ENCODE measurements around the gene TDRD6. TPM values are rescaled to one million over a fixed set of nuclear protein-coding genes. Genes with fewer than 3 reads are reported as not detected.
A peak's percentile ranks its signal among the peaks of the same experiment; 100 is the strongest.
"Not testable (repeated sequence)": the region's sequence is repeated elsewhere in the genome, so short reads cannot be mapped to it uniquely, and the experiment has no call there.

The TDRD6 gene
- polyA plus RNA-seq (ENCODE audit: insufficient read length): 3.2 TPM
- long read RNA-seq, donor 1: 0 reads
- long read RNA-seq, donor 2: 0 reads
- long read RNA-seq, donor 3: 0 reads
- long read RNA-seq, donor 4: 0 reads
- long read RNA-seq, donor 5: 0 reads
- long read RNA-seq, donor 6: 0 reads
- long read RNA-seq, donor 7: 0 reads
- long read RNA-seq, donor 8: 0 reads

GRCh38 chr6:46687619-46688097 is at the start of gene TDRD6:
TSS of gene TDRD6 (plus strand) at chr6:46687885. CDS start at chr6:46688129, 244 bp downstream.
- no peak for DNase-seq

GRCh38 chr6:46637933-46638332 is 49.8 kb upstream of the TDRD6 start:
- DNase-seq: no peak

- no peak for DNase-seq
These were observed 49.0 kb upstream of the TDRD6 start for GRCh38 chr6:46638650-46639049.

DNA sequence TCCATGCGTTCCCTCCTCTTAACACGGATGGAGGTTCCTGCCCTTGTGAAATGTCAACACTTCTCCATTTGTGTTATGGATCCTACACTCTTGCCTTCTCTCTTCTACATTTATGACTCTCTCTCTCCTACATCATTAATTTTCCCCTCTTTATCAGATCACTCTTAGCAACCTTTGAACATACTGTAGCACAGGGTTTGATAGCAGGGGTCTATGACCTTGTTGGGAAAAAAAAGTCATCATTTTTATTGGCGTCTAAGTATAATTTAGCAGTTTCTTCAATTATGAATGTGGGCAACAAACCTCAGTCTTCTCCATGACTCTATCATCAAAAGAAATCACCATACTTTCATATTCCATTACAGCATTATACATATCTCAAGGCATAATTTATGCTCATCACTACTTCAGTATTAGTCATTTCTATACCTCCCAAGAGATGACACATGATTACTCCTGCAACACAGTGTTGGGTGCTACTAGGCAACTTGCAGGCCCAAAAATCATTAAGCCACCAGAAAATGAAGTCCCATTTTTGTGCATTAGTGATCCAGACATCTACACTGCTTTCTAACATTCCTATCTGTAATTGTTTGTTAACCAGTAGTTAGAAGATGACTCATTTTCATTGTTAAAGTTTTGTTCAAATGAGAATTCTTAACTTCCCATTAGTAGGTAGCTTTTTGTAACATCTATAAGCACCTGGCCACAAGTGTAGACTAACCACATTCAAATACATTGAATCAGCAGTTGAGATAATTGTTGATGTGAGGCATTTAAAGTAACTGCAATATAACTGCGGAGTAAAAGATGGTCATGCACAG is 44.5 kb upstream of the TDRD6 start:
- no peak for DNase-seq

- DNase-seq: no peak
These were observed 42.4 kb upstream of the TDRD6 start for GRCh38 chr6:46645265-46645664.

DNA sequence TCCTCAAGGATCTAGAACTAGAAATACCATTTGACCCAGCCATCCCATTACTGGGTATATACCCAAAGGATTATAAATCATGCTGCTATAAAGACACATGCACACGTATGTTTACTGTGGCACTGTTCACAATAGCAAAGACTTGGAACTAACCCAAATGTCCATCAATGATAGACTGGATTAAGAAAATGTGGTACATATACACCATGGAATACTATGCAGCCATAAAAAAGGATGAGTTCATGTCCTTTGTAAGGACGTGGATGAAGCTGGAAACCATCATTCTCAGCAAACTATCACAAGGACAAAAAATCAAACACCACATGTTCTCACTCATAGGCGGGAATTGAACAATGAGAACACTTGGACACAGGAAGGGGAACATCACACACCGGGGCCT is 39.6 kb upstream of the TDRD6 start:
- not testable (repeated sequence) for DNase-seq

GRCh38 chr6:46648869-46649492 is 38.7 kb upstream of the TDRD6 start:
- no peak for DNase-seq

GRCh38 chr6:46651006-46651405 is 36.7 kb upstream of the TDRD6 start:
- no peak for DNase-seq

- peak; percentile 38 for DNase-seq
These were observed 35.9 kb upstream of the TDRD6 start for GRCh38 chr6:46651816-46652215.

GRCh38 chr6:46652232-46652602 is 35.5 kb upstream of the TDRD6 start:
- DNase-seq: no peak

GRCh38 chr6:46652603-46653438 is 34.9 kb upstream of the TDRD6 start, which contains the start of the genes CYP39A1 and SLC25A27:
TSS of gene CYP39A1 (minus strand) at chr6:46652818. CDS start at chr6:46652582, 236 bp downstream.
TSS of gene SLC25A27 (plus strand) at chr6:46652975. CDS start at chr6:46653193, 218 bp downstream.
- peak; percentile 95 for DNase-seq

DNA sequence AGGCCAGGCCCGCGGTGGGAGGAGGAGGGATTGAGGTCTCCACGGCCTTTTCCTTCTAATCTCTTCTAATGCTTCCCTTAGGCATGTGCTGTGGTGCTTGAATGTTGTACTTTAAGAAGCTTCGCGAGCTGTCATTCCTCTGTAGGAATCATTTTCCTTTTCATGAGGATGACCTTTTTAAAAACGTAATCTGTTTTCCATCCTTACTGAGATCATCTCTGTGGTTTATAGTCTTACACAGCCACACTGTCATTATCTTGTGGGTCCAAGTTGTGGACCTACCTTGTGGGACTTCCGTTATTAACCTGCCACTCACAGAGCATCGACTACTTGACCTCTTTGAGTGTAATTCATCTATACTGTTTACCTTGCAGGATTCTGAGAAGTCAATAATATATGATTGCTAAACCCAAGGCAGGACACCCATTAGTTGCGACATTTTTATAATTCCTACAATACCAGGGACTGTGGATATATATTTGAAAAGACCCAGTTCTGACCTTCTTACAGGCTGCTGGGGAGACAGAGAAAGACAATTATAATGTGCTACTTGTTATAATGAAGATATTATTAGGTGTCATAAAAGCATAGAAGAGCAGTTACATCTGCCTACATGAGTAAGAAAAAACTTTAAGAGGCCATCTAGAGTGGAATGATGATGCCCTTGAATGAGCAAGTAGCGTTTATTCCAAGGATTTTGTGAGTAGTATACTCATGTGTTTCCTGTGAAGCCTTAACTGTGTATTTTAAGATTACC is 34.1 kb upstream of the TDRD6 start:
- DNase-seq: no peak

GRCh38 chr6:46655803-46656202 is 31.9 kb upstream of the TDRD6 start:
- no peak for DNase-seq

DNA sequence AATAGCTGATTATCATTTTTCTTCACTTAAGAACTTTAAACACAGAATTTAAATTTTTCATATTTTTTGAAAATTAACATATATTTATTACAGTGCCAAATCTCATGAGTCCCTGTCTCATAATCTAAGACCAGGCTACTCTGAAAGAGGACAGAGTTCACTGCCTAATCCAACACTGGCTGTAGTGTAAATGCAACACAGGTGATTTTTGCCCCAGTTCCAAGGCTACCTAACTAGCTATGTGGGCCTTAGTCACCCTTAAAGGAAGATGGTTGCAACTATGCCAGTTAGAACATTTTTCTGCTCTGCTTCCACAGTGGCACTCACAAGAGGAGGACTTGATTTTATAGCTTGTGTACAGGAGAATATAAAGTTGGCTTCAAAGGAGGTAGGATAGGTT is 30.0 kb upstream of the TDRD6 start:
- no peak for DNase-seq

DNA sequence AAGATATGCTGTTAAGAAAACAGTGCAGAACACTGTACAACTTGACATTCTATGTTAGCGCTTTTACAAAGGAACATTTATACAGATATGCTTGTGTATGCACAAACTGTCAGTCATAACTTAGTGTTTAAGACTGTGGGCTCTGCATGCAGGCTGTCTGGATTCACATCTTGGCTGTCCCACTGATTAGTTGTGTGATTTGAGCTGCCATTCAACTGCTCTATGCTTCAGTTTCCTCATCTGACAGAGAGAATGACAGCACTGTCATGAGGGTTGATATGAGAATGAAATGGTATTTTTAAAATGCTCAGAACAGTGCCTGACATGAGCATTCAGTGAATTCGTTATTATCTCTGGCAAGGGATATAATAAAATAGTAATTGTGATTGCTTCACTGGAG is 26.2 kb upstream of the TDRD6 start:
- DNase-seq: no peak

GRCh38 chr6:46667377-46667776 is 20.3 kb upstream of the TDRD6 start:
- no peak for DNase-seq

GRCh38 chr6:46674410-46674809 is 13.3 kb upstream of the TDRD6 start:
- no peak for DNase-seq

DNA sequence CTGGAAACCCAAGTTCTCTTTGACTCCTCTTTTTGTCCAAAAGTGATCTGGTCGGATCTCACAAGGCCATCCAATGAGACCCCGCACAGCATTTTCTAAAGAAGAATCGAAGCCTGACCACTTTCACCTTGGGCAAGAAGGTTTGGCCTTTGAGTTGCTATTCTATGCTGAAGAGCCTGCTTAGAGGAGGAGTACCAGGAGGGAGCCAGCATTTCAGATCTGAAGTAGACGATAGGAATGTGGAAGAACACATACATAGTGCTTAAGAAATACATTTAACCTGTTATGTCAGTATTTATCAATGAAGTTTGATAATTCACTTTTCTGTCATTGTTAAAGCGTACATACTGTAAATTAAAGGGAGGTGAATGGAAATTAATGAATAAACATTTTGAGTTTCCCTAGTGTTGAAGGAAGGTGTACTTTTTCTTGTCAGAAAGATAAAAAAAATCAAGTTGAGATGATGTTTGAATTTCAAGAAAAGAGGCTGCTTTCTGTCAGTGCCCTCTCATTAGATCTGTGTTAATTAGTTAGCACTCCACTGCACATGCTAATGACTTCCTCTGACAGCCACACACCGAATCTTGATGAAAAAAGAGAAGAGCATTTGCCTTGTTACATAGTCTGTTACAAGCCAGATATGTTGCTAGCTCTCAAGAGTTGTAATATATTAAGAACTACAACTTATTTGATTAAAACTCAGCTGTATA is 10.9 kb upstream of the TDRD6 start:
- DNase-seq: no peak

DNA sequence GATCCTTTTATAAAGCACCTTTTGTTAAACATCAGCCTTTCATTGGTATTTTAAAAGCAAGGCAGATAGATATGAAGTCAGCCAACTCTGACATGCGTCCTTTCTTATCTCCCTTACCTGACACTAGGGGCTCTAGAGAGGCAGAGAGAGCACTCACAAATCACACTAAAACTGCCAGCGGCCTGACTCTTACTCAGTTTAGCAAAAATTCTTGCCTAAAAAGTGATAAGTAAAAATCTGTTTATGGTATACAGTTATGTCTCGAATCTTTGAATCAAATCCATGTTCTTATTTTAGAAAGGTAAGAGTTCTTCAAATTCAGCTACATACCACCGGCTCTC is 10.4 kb upstream of the TDRD6 start:
- DNase-seq: no peak

GRCh38 chr6:46684771-46685170 is 2.9 kb upstream of the TDRD6 start:
- no peak for DNase-seq

Data from left kidney (tissue), 8 donors.